Neural cell (in vitro differentiated cells): ENCODE results near the gene TMEM131.
"Not testable (repeated sequence)": the region's sequence is repeated elsewhere in the genome, so short reads cannot be mapped to it uniquely, and the experiment has no call there.

Experiments
- EP300 ChIP-seq: fragments of 450-650 bp; conservative IDR thresholded peaks from 2 replicates; pipeline ENCODE4 v1.6.1; 2014; ENCODE audit warnings: antibody characterized with exemption, mild to moderate bottlenecking, moderate library complexity; ENCODE audit not compliant: poor library complexity, severe bottlenecking
- EZH2 ChIP-seq: fragments of 200-600, 300-800 bp; shearing (Covaris generic), sonication (generic); IDR thresholded peaks from 2 replicates; pipeline ENCODE4 v1.6.1; 2014; ENCODE audit warnings: antibody characterized with exemption, low read length, borderline replicate concordance, mild to moderate bottlenecking; ENCODE audit not compliant: insufficient read depth, poor library complexity, severe bottlenecking
- MXI1 ChIP-seq: fragments of 450-650 bp; conservative IDR thresholded peaks from 2 replicates; pipeline ENCODE4 v1.6.1; 2014; ENCODE audit warnings: antibody characterized with exemption, mild to moderate bottlenecking; ENCODE audit not compliant: poor library complexity, severe bottlenecking
- TAF1 ChIP-seq: IDR thresholded peaks from 2 replicates; pipeline ENCODE4 v1.6.1; 2012; ENCODE audit warnings: low read depth
- TF ChIP-seq, protein P1 (sequence below): fragments of 450-650 bp; IDR thresholded peaks from 2 replicates; pipeline ENCODE4 v1.5.1; 2014; ENCODE audit warnings: antibody characterized with exemption, mild to moderate bottlenecking, moderate library complexity; ENCODE audit not compliant: poor library complexity, severe bottlenecking

DNA sequence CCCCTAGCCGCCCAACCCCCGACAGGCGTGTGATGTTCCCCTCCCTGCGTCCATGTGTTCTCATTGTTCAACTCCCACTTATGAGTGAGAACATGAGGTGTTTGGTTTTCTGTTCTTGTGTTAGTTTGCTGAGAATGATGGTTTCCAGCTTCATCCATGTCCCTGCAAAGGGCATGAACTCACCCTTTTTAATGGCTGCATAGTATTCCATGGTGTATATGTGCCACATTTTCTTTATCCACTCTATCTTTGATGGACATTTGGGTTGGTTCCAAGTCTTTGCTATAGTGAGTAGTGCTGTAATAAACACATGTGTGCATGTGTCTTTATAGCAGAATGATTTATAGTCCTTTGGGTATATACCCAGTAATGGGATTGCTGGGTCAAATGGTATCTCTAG, 102.7 kb downstream of the TMEM131 start:
- TF ChIP-seq, protein P1, sequence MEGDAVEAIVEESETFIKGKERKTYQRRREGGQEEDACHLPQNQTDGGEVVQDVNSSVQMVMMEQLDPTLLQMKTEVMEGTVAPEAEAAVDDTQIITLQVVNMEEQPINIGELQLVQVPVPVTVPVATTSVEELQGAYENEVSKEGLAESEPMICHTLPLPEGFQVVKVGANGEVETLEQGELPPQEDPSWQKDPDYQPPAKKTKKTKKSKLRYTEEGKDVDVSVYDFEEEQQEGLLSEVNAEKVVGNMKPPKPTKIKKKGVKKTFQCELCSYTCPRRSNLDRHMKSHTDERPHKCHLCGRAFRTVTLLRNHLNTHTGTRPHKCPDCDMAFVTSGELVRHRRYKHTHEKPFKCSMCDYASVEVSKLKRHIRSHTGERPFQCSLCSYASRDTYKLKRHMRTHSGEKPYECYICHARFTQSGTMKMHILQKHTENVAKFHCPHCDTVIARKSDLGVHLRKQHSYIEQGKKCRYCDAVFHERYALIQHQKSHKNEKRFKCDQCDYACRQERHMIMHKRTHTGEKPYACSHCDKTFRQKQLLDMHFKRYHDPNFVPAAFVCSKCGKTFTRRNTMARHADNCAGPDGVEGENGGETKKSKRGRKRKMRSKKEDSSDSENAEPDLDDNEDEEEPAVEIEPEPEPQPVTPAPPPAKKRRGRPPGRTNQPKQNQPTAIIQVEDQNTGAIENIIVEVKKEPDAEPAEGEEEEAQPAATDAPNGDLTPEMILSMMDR: not testable (repeated sequence)
- not testable (repeated sequence) for TF ChIP-seq EZH2, EP300, TAF1, MXI1
